CD4-positive, CD25-positive, alpha-beta regulatory T cell (primary cell): Measurements from ENCODE around the gene SRD5A2. TPM values are rescaled to one million over a fixed set of nuclear protein-coding genes. Genes with fewer than 3 reads are reported as not detected.

ENCODE experiments used
- ATAC-seq, 2 donors: fragments of 150-1000 bp; cut with Tn5 transposase; one replicate each; pipeline ENCODE4 v1.10.0; 2021; ENCODE audit warnings: low read depth in 2 of 2, moderate number of reproducible peaks in 2 of 2, moderate library complexity in 1 of 2
- DNase-seq, 3 donors: peaks; one replicate each; pipeline versions ENCODE4 v3.0.0 to v3.0.0-alpha.2; 2012 to 2022; ENCODE audit warnings: mixed read lengths in 1 of 3
- H3K27ac ChIP-seq: one replicate; pipeline ENCODE4 v1.7.0; 2013; ENCODE audit warnings: mild to moderate bottlenecking, low read length; ENCODE audit not compliant: insufficient read depth, poor library complexity, severe bottlenecking
- H3K27me3 ChIP-seq: one replicate; pipeline ENCODE4 v1.7.0; 2013; ENCODE audit warnings: low read length; ENCODE audit not compliant: control insufficient read depth, insufficient read depth
- H3K36me3 ChIP-seq: one replicate; pipeline ENCODE4 v1.7.0; 2013; ENCODE audit warnings: mild to moderate bottlenecking, low read length, moderate library complexity; ENCODE audit not compliant: control insufficient read depth, insufficient read depth
- H3K4me1 ChIP-seq: 2 replicates; pipeline ENCODE4 v1.7.0; 2013; ENCODE audit warnings: mild to moderate bottlenecking, low read length; ENCODE audit not compliant: insufficient read depth, control insufficient read depth, poor library complexity, severe bottlenecking
- H3K4me3 ChIP-seq: one replicate; pipeline ENCODE4 v1.7.0; 2013; ENCODE audit warnings: low read depth, mild to moderate bottlenecking, low read length, moderate library complexity
- H3K9me3 ChIP-seq, 2 experiments: 1 replicate in 1 of 2; 2 replicates in 1 of 2; pipeline ENCODE4 v1.7.0; 2013; ENCODE audit warnings: low read length in 2 of 2, mild to moderate bottlenecking in 1 of 2, moderate library complexity in 1 of 2; ENCODE audit not compliant: control insufficient read depth in 2 of 2
- H3K27ac Mint-ChIP-seq, 3 donors: one replicate each; pipeline ENCODE4 v1.8.0; 2020 to 2022; ENCODE audit warnings: mild to moderate bottlenecking in 3 of 3, mixed read lengths in 3 of 3, moderate library complexity in 2 of 3
- H3K27me3 Mint-ChIP-seq: one replicate; pipeline ENCODE4 v1.8.0; 2022; ENCODE audit warnings: mild to moderate bottlenecking, mixed read lengths
- H3K36me3 Mint-ChIP-seq: one replicate; pipeline ENCODE4 v1.8.0; 2020; ENCODE audit warnings: mixed read lengths
- H3K4me1 Mint-ChIP-seq, 4 donors: one replicate each; pipeline ENCODE4 v1.8.0; 2020 to 2022; ENCODE audit warnings: mixed read lengths in 4 of 4, mild to moderate bottlenecking in 1 of 4
- H3K4me3 Mint-ChIP-seq, 4 donors: one replicate each; pipeline ENCODE4 v1.8.0; 2020 to 2022; ENCODE audit warnings: mild to moderate bottlenecking in 4 of 4, mixed read lengths in 4 of 4, moderate library complexity in 3 of 4
- H3K9me3 Mint-ChIP-seq, 7 donors: one replicate each; pipeline ENCODE4 v1.8.0; 2020 to 2022; ENCODE audit warnings: mixed read lengths in 7 of 7, mild to moderate bottlenecking in 3 of 7, moderate library complexity in 2 of 7
- polyA plus RNA-seq, 4 donors: library from polyadenylated mRNA; unstranded; fragments of 300-500 nt; fragmentation: Illumina TruSeq; gene quantifications; one replicate each; pipeline ENCODE4 v1.2.3, GENCODE V29; 2021
- total RNA-seq: library from RNA; stranded (reverse); gene quantifications from one replicate; pipeline ENCODE4 v1.2.3, GENCODE V29; 2022

The SRD5A2 gene, protein sequence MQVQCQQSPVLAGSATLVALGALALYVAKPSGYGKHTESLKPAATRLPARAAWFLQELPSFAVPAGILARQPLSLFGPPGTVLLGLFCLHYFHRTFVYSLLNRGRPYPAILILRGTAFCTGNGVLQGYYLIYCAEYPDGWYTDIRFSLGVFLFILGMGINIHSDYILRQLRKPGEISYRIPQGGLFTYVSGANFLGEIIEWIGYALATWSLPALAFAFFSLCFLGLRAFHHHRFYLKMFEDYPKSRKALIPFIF
- total RNA-seq (not detected), polyA plus RNA-seq (not detected)

GRCh38 chr2:31580321-31581117 lies at the start of gene SRD5A2:
TSS of gene SRD5A2 (minus strand) at chr2:31580938. CDS start at chr2:31580900, 38 bp downstream.
- H3K27me3 Mint-ChIP-seq, result peaks cover 39% of the 10 kb centered on the region

GRCh38 chr2:31606509-31606908 lies 25.8 kb upstream of the SRD5A2 start:
- Histone ChIP-seq H3K36me3 (no peaks in the 10 kb centered on the region), H3K4me3 (no peak overlapping the region), H3K4me1 (no peaks in the 10 kb centered on the region), H3K27me3 (no peaks in the 10 kb centered on the region), H3K9me3 (peaks cover 0 to 2% of the 10 kb centered on the region in 2 experiments), H3K27ac (no peak overlapping the region)
- H3K36me3 Mint-ChIP-seq, result no peaks in the 10 kb centered on the region
- ATAC-seq (no peak), DNase-seq (no peak)
- no peak overlapping the region for H3K27ac Mint-ChIP-seq
- no peak overlapping the region for H3K4me3 Mint-ChIP-seq
- peaks cover 0 to under 1% (median 0%) of the 10 kb centered on the region in 4 donors for H3K4me1 Mint-ChIP-seq
- H3K9me3 Mint-ChIP-seq, result peaks cover 6 to 36% (median 11%) of the 10 kb centered on the region in 7 donors
- H3K27me3 Mint-ChIP-seq, result peaks cover 19% of the 10 kb centered on the region

More at GRCh38 chr2:31580321-31581117, at the start of gene SRD5A2:
- H3K27ac ChIP-seq, result no peak within 1 kb of the TSS
- H3K4me3 ChIP-seq, result no peak within 1 kb of the TSS
- no peak within 1 kb of the TSS for H3K4me3 Mint-ChIP-seq
- H3K27ac Mint-ChIP-seq, result no peak within 1 kb of the TSS
- H3K9me3 Mint-ChIP-seq, result peaks cover 0 to 10% (median 5%) of the 10 kb centered on the region in 7 donors
- no peaks in the 10 kb centered on the region for H3K36me3 ChIP-seq
- DNase-seq (no peak), ATAC-seq (no peak)
- H3K4me1 ChIP-seq, result no peaks in the 10 kb centered on the region
- peaks cover 0 to 2% of the 10 kb centered on the region in 2 experiments for H3K9me3 ChIP-seq
- H3K4me1 Mint-ChIP-seq, result peaks cover 0 to 3% (median 0%) of the 10 kb centered on the region in 4 donors
- peaks cover 4% of the 10 kb centered on the region for H3K27me3 ChIP-seq
- no peaks in the 10 kb centered on the region for H3K36me3 Mint-ChIP-seq

DNA sequence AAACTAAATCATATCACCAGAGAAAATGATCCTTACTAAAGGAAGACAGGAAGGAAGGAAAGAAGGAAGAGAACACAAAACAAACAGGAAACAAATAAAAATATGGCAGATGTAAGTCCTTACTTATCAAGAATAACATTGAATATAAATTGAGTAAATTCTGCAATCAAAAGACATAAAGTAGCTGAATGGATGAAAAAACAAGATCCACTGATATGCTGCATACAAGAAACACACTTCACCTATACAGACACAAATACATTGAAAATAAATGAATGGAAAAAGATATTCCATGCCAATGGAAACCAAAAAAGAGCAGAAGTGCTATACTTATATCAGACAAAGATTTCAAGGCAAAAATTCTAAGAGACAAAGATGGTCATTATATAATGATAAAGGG lies 18.0 kb upstream of the SRD5A2 start:
- DNase-seq, result no peak
- H3K4me1 ChIP-seq, result no peaks in the 10 kb centered on the region
- H3K27me3 Mint-ChIP-seq, result peaks cover 5% of the 10 kb centered on the region
- peaks cover 0 to 4% (median 0%) of the 10 kb centered on the region in 4 donors for H3K4me1 Mint-ChIP-seq
- no peak overlapping the region for H3K27ac Mint-ChIP-seq
- peaks cover 8 to 53% (median 18%) of the 10 kb centered on the region in 7 donors for H3K9me3 Mint-ChIP-seq
- H3K36me3 Mint-ChIP-seq, result no peaks in the 10 kb centered on the region
- no peak overlapping the region for H3K4me3 Mint-ChIP-seq
- no peaks in the 10 kb centered on the region for H3K36me3 ChIP-seq
- ATAC-seq, result no peak
- no peaks in the 10 kb centered on the region for H3K27me3 ChIP-seq
- H3K4me3 ChIP-seq, result no peak overlapping the region
- H3K9me3 ChIP-seq, result peaks cover 5% of the 10 kb centered on the region in 2 experiments
- H3K27ac ChIP-seq, result no peak overlapping the region

- Histone ChIP-seq H3K36me3 (no peaks in the 10 kb centered on the region), H3K4me3 (no peak overlapping the region), H3K4me1 (no peaks in the 10 kb centered on the region), H3K27me3 (peaks cover 4% of the 10 kb centered on the region), H3K27ac (no peak overlapping the region), H3K9me3 (no peaks in the 10 kb centered on the region)
- DNase-seq (no peak), ATAC-seq (no peak)
- peaks cover 0 to 32% (median 3%) of the 10 kb centered on the region in 7 donors for H3K9me3 Mint-ChIP-seq
- H3K27ac Mint-ChIP-seq, result no peak overlapping the region
- no peaks in the 10 kb centered on the region for H3K36me3 Mint-ChIP-seq
- H3K4me3 Mint-ChIP-seq, result no peak overlapping the region
- H3K27me3 Mint-ChIP-seq, result peaks cover 19% of the 10 kb centered on the region
- peaks cover 0 to 3% (median 0%) of the 10 kb centered on the region in 4 donors for H3K4me1 Mint-ChIP-seq
Observed at GRCh38 chr2:31586230-31586629, 5.5 kb upstream of the SRD5A2 start.

DNA sequence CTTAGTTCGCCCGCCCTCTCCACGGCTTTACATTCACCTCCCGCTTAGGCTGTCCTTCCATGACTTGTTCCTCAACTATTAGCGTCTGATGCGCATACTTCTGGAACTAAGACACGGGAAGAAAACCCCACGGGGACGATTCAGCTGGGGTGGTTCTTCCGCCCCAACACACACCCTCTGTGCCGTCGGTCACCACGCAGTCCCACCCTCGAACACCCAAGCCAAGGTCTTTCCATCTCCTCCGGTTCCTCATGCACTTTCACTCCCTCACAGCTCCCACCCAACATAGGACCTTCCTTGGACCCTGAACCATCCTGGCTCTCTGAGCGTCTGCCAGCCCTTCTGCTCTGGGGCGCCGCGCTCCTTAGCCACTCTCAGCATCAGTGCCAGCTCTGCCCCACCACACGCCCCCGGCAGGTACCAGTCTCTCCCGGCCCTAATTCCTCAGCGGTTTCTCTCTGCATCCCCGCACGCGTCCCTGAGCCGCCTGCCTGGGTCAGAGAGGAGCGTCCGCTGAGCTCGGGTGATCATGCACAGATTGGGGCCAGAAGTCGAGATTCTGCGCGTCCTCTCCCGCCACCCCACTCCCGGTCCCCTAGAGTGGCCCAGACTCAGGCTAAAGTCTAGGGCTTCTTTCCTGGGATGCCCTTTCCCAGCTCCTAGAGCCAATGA lies 522 bp upstream of the SRD5A2 start:
- DNase-seq (no peak), ATAC-seq (no peak)
- Mint-ChIP-seq H3K27me3 (peaks cover 35% of the 10 kb centered on the region), H3K4me1 (peaks cover 0 to 3% (median 0%) of the 10 kb centered on the region in 4 donors), H3K4me3 (no peak overlapping the region), H3K36me3 (no peaks in the 10 kb centered on the region), H3K9me3 (peaks cover 0 to 10% (median 2%) of the 10 kb centered on the region in 7 donors), H3K27ac (no peak overlapping the region)
- Histone ChIP-seq H3K9me3 (no peaks in the 10 kb centered on the region), H3K4me3 (no peak overlapping the region), H3K27me3 (peaks cover 4% of the 10 kb centered on the region), H3K27ac (no peak overlapping the region), H3K36me3 (no peaks in the 10 kb centered on the region), H3K4me1 (no peaks in the 10 kb centered on the region)

DNA sequence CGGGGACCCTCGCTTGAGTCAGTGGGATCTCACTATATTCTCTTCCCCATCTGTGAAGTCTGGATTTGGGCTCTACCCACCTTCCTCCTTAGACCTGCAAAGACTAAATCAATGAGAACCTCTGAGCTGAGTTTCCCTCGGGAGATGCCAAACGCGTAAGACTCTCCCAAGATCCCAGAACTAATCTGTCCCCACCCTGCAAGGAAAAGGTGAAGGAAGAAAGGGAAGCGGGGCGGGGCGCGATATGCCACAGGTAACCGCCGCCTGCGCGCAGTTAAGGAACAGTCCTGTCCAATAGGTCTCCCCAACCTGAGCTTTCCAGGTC lies 780 bp downstream of the SRD5A2 start:
- ATAC-seq (no peak), DNase-seq (no peak)
- no peaks in the 10 kb centered on the region for H3K4me1 ChIP-seq
- no peaks in the 10 kb centered on the region for H3K36me3 Mint-ChIP-seq
- no peak overlapping the region for H3K27ac Mint-ChIP-seq
- peaks cover 0 to 10% (median 5%) of the 10 kb centered on the region in 7 donors for H3K9me3 Mint-ChIP-seq
- H3K27ac ChIP-seq, result no peak overlapping the region
- no peak overlapping the region for H3K4me3 Mint-ChIP-seq
- H3K27me3 Mint-ChIP-seq, result peaks cover 40% of the 10 kb centered on the region
- no peaks in the 10 kb centered on the region for H3K36me3 ChIP-seq
- H3K27me3 ChIP-seq, result peaks cover 4% of the 10 kb centered on the region
- H3K9me3 ChIP-seq, result peaks cover 0 to 2% of the 10 kb centered on the region in 2 experiments
- no peak overlapping the region for H3K4me3 ChIP-seq
- peaks cover 0 to 3% (median 0%) of the 10 kb centered on the region in 4 donors for H3K4me1 Mint-ChIP-seq

- ATAC-seq, result no peak
- Histone ChIP-seq H3K27me3 (peaks cover 4% of the 10 kb centered on the region), H3K9me3 (peaks cover 0 to 2% of the 10 kb centered on the region in 2 experiments), H3K27ac (no peak overlapping the region), H3K4me1 (no peaks in the 10 kb centered on the region), H3K4me3 (no peak overlapping the region), H3K36me3 (no peaks in the 10 kb centered on the region)
- no peak for DNase-seq
- H3K27ac Mint-ChIP-seq, result no peak overlapping the region
- H3K36me3 Mint-ChIP-seq, result no peaks in the 10 kb centered on the region
- peaks cover 0 to 3% (median 0%) of the 10 kb centered on the region in 4 donors for H3K4me1 Mint-ChIP-seq
- H3K27me3 Mint-ChIP-seq, result peaks cover 48% of the 10 kb centered on the region
- H3K9me3 Mint-ChIP-seq, result peaks cover 0 to 8% (median 5%) of the 10 kb centered on the region in 7 donors
- no peak overlapping the region for H3K4me3 Mint-ChIP-seq
Observed at GRCh38 chr2:31578316-31578715, 2.4 kb downstream of the SRD5A2 start.
